GM19324 (cell line): ENCODE measurements around the gene FBN2.

Source experiments
- ATAC-seq: cut with Tn5 transposase; IDR thresholded peaks from one replicate; pipeline ENCODE4 v1.9.1; 2021; ENCODE audit warnings: mild to moderate bottlenecking, moderate library complexity; ENCODE audit not compliant: unreplicated experiment, low FRiP score

Gene FBN2

GRCh38 chr5:128225245-128226030, 312.6 kb downstream of the FBN2 start:
- ATAC-seq, result no peak

- no peak for ATAC-seq
These were observed 313.7 kb downstream of the FBN2 start for GRCh38 chr5:128224336-128224735.

DNA sequence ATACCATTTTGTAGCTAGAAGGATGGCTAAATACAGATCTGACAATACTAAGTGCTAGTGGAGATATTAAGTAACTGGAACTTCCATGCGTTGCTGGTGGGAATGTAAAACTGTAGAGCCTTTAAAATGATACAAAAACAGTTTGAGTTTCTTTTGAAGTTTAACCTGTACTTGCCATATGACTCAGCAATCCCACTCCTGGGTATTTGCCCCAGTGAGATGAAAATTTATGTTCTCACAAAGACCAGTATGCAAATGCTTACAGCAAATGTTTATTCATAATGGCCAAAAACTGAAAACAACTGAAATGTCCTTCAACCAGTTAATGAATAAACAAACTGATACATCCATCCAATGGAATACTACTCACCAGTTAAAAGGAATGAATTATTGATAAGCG, 317.2 kb downstream of the FBN2 start:
- ATAC-seq, result no peak

- ATAC-seq, result no peak
These were observed 321.0 kb downstream of the FBN2 start for GRCh38 chr5:128216860-128217531.

- ATAC-seq, result no peak
These were observed 321.8 kb downstream of the FBN2 start for GRCh38 chr5:128216285-128216684.

GRCh38 chr5:128213833-128214232, 324.2 kb downstream of the FBN2 start:
- no peak for ATAC-seq

GRCh38 chr5:128213340-128213739, 324.7 kb downstream of the FBN2 start:
- no peak for ATAC-seq

- no peak for ATAC-seq
These were observed 325.7 kb downstream of the FBN2 start for GRCh38 chr5:128212191-128212806.

DNA sequence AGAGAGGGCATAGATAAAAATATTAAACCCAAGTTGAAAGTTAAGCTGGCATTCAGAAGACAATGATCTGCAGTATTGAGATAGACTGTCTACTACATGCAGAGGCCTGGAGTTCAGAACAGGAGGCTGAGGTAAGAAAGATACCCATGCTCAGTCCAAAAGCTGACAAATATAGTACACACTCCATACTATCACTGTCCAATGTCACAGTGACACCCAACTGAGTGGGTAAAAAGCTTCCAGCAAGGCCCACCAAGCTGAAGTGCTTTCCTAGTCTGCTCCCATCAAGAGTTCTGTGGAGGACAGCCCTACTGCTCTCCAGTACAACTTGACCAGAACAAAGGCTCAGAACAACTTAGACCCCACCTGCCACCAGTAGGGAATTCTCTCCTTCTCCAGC, 329.6 kb downstream of the FBN2 start:
- ATAC-seq, result no peak
